RWPE1 (cell line): ENCODE data around the gene PGGT1B.

Experiments used
- CTCF ChIA-PET: fragments of 350-600 bp; sonication (Branson Sonifier 250); formaldehyde crosslinking; extraction: SDS; loops from one replicate; lab custom pipeline; 2021; lab: Yijun Ruan, JAX
- POLR2A ChIA-PET: fragments of 400-600 bp; formaldehyde crosslinking; extraction: SDS; loops from one replicate; lab custom pipeline; 2020; ENCODE audit warnings: antibody characterized with exemption; ENCODE audit not compliant: low non-redundant PET; lab: Yijun Ruan, JAX
- DNase-seq: peaks from one replicate; pipeline ENCODE4 v3.0.0; 2012; ENCODE audit warnings: low spot score
- H3K27ac ChIP-seq: fragments of 450-650 bp; 2 replicates; pipeline ENCODE4 v1.5.1; 2017
- CTCF ChIP-seq: fragments of 450-650 bp; conservative IDR thresholded peaks from 2 replicates; pipeline ENCODE4 v1.5.1; 2017; ENCODE audit warnings: low read depth, mild to moderate bottlenecking

Gene PGGT1B

GRCh38 chr5:115243412-115243811, 19.3 kb downstream of the PGGT1B start:
- ChIA-PET POLR2A (no interaction called here), CTCF (interaction anchor here (0.6 to 0.9 kb wide), 3 partner anchors 9 to 1003 kb away, joined by 3 to 5 read pairs (median 3); no protein-coding TSS in a partner anchor)
- TF ChIP-seq CTCF: no peak
- DNase-seq: peak; percentile 35
- no peak overlapping the region for H3K27ac ChIP-seq

GRCh38 chr5:115241881-115242642, 20.6 kb downstream of the PGGT1B start:
- peak; percentile 17 for DNase-seq
- POLR2A ChIA-PET: interaction anchor here (0.6 kb wide), 1 partner anchor 401 kb away, joined by 6 read pairs; no protein-coding TSS in a partner anchor
- no peak overlapping the region for H3K27ac ChIP-seq
- CTCF ChIA-PET: no interaction called here
- TF ChIP-seq CTCF: no peak

GRCh38 chr5:115237066-115237465, 25.6 kb downstream of the PGGT1B start:
- CTCF ChIA-PET: interaction anchor here (0.5 to 0.6 kb wide), 2 partner anchors 29 to 198 kb away, joined by 3 to 5 read pairs; no protein-coding TSS in a partner anchor
- POLR2A ChIA-PET: no interaction called here

GRCh38 chr5:115236599-115236998, 26.1 kb downstream of the PGGT1B start:
- no peak for DNase-seq
- ChIA-PET CTCF (interaction anchor here (0.6 kb wide), 1 partner anchor 198 kb away, joined by 5 read pairs; no protein-coding TSS in a partner anchor), POLR2A (no interaction called here)
- no peak for TF ChIP-seq CTCF
- H3K27ac ChIP-seq: no peak overlapping the region

More at GRCh38 chr5:115237066-115237465, 25.6 kb downstream of the PGGT1B start:
- no peak for TF ChIP-seq CTCF
- no peak overlapping the region for H3K27ac ChIP-seq
- no peak for DNase-seq

GRCh38 chr5:115231598-115231997, 31.1 kb downstream of the PGGT1B start:
- ChIA-PET POLR2A (no interaction called here), CTCF (interaction anchor here (0.6 kb wide), 1 partner anchor 785 kb away, joined by 4 read pairs; no protein-coding TSS in a partner anchor)
- DNase-seq: no peak
- no peak overlapping the region for H3K27ac ChIP-seq
- TF ChIP-seq CTCF: no peak

GRCh38 chr5:115229606-115230005, 33.1 kb downstream of the PGGT1B start:
- DNase-seq: no peak
- no peak for TF ChIP-seq CTCF
- ChIA-PET POLR2A (no interaction called here), CTCF (no interaction called here)
- H3K27ac ChIP-seq: no peak overlapping the region
